Endothelial cell of umbilical vein (primary cell): ENCODE data around the gene NHERF2. TPM values are rescaled to one million over a fixed set of nuclear protein-coding genes. Genes with fewer than 3 reads are reported as not detected.

ENCODE experiments used
- BruUV-seq: library from RNA; stranded (reverse); fragments of 400-500 nt; replicated peaks from 2 replicates; lab custom pipeline; 2021; lab: Mats Ljungman, UMichigan
- CTCF ChIA-PET: fragments of 300-600, 350-600 bp; sonication (Branson Sonifier 250); formaldehyde crosslinking; loops from one replicate; lab custom pipeline; 2021; ENCODE audit warnings: antibody characterized with exemption, inconsistent platforms; lab: Charles Lee
- POLR2A ChIA-PET: fragments of 300-600, 350-600 bp; sonication (Branson Sonifier 250); formaldehyde crosslinking; loops from one replicate; lab custom pipeline; 2021; ENCODE audit warnings: antibody characterized with exemption, inconsistent platforms; lab: Charles Lee
- DNase-seq: peaks from one replicate; pipeline ENCODE4 v3.0.0-alpha.2; 2011; ENCODE audit warnings: low read depth, low spot score
- FAIRE-seq: peaks from 2 replicates; lab custom pipeline; 2011; peaks lifted over from hg19 to GRCh38; lab: Jason Lieb, UNC
- H2AFZ ChIP-seq: 2 replicates; pipeline ENCODE4 v1.6.0; 2012; ENCODE audit warnings: low read depth, low read length, control low read depth, inconsistent platforms
- H3K27ac ChIP-seq: 2 replicates; pipeline ENCODE4 v1.5.1; 2011; ENCODE audit warnings: low read depth, mild to moderate bottlenecking, control low read depth, low read length, moderate library complexity; ENCODE audit not compliant: insufficient read depth
- H3K27me3 ChIP-seq, 2 experiments: 2 replicates each; pipeline versions ENCODE4 v1.6.0 to v1.6.1; 2011; ENCODE audit warnings: low read length in 2 of 2, mixed read lengths in 1 of 2; ENCODE audit not compliant: control insufficient read depth in 2 of 2, insufficient read depth in 2 of 2
- H3K36me3 ChIP-seq, 2 experiments: 2 replicates in 1 of 2; 3 replicates in 1 of 2; pipeline ENCODE4 v1.5.1; 2011; ENCODE audit warnings: low read length in 2 of 2, mild to moderate bottlenecking in 1 of 2, moderate library complexity in 1 of 2; ENCODE audit not compliant: control insufficient read depth in 2 of 2, insufficient read depth in 2 of 2; ENCODE audit errors: extremely low read depth in 1 of 2
- H3K4me1 ChIP-seq: 3 replicates; pipeline ENCODE4 v1.5.1; 2011; ENCODE audit warnings: mild to moderate bottlenecking, low read length; ENCODE audit not compliant: control insufficient read depth, insufficient read depth; ENCODE audit errors: extremely low read depth
- H3K4me2 ChIP-seq: 2 replicates; pipeline ENCODE4 v1.6.1; 2011; ENCODE audit warnings: low read length, control low read depth, mixed read lengths; ENCODE audit not compliant: insufficient read depth
- H3K4me3 ChIP-seq, 3 experiments: fragments of 200-600 bp in 1 of 3; sonication (generic), shearing (Covaris generic) in 1 of 3; replicated peaks in 1 of 3; 2 replicates each; pipeline ENCODE4 v1.5.1; 2011 to 2016; ENCODE audit warnings: control low read depth in 3 of 3, low read length in 3 of 3, mild to moderate bottlenecking in 2 of 3, inconsistent platforms in 1 of 3, low read depth in 1 of 3, moderate library complexity in 1 of 3; ENCODE audit not compliant: insufficient read depth in 1 of 3
- H3K79me2 ChIP-seq: 2 replicates; pipeline ENCODE4 v1.6.0; 2012; ENCODE audit warnings: low read length, inconsistent platforms; ENCODE audit not compliant: control insufficient read depth, insufficient read depth
- H3K9ac ChIP-seq: replicated peaks from 2 replicates; pipeline ENCODE3; 2011; ENCODE audit warnings: low read length, control low read depth; ENCODE audit not compliant: insufficient read depth; ENCODE audit errors: extremely low read depth
- H3K9me1 ChIP-seq: replicated peaks from 3 replicates; pipeline ENCODE4 v1.6.0; 2011; ENCODE audit warnings: mild to moderate bottlenecking, low read length; ENCODE audit not compliant: control insufficient read depth, insufficient read depth; ENCODE audit errors: extremely low read depth
- H3K9me3 ChIP-seq: replicated peaks from 2 replicates; pipeline ENCODE4 v1.5.1; 2012; ENCODE audit warnings: low read length, inconsistent platforms; ENCODE audit not compliant: control insufficient read depth, insufficient read depth
- H4K20me1 ChIP-seq: replicated peaks from 2 replicates; pipeline ENCODE3; 2011; ENCODE audit warnings: mild to moderate bottlenecking, low read length; ENCODE audit not compliant: control insufficient read depth, insufficient read depth; ENCODE audit errors: extremely low read depth
- EZH2 ChIP-seq: IDR thresholded peaks from 2 replicates; pipeline ENCODE4 v1.6.1; 2012; ENCODE audit warnings: borderline replicate concordance, low read depth, mild to moderate bottlenecking, moderate library complexity, low read length, inconsistent platforms; ENCODE audit not compliant: severe bottlenecking
- FOS ChIP-seq: IDR thresholded peaks from 2 replicates; pipeline ENCODE4 v1.6.1; 2011; ENCODE audit warnings: mild to moderate bottlenecking, low read length, moderate library complexity, borderline replicate concordance; ENCODE audit not compliant: insufficient read depth
- GATA2 ChIP-seq: IDR thresholded peaks from 2 replicates; pipeline ENCODE4 v1.7.0; 2011; ENCODE audit warnings: low read depth, mild to moderate bottlenecking, moderate library complexity, mixed read lengths, low read length; ENCODE audit not compliant: insufficient read length, insufficient read depth
- JUN ChIP-seq: IDR thresholded peaks from 2 replicates; pipeline ENCODE4 v1.6.1; 2011; ENCODE audit warnings: borderline replicate concordance, low read depth; ENCODE audit not compliant: insufficient read length, insufficient read depth
- MAX ChIP-seq: IDR thresholded peaks from 2 replicates; pipeline ENCODE4 v1.6.1; 2011; ENCODE audit not compliant: insufficient read depth, insufficient read length
- MYC ChIP-seq: IDR thresholded peaks from one replicate; pipeline ENCODE4 v1.6.1; 2011; ENCODE audit warnings: mild to moderate bottlenecking, low read depth, low read length
- POLR2A ChIP-seq: IDR thresholded peaks from 2 replicates; pipeline ENCODE4 v1.6.1; 2012; ENCODE audit warnings: low read depth, mild to moderate bottlenecking, control low read depth, low read length
- POLR2AphosphoS5 ChIP-seq: IDR thresholded peaks from 2 replicates; pipeline ENCODE4 v1.6.1; 2012; ENCODE audit warnings: low read depth, mild to moderate bottlenecking, control low read depth, low read length, moderate library complexity; ENCODE audit not compliant: insufficient read depth
- dilution Hi-C: fragments of 300-500 bp; cut with MboI; formaldehyde crosslinking; loops from one replicate; pipeline ENCODE4 v1.15.0; 2019; ENCODE audit warnings: low sequenced_read_pairs; ENCODE audit not compliant: extremely low pct_ligation_motif_present
- intact Hi-C: fragments of 100-400 bp; cut with micrococcal nuclease; formaldehyde crosslinking; loops from one replicate; pipeline ENCODE4 v1.10.0; 2022
- polyA plus RNA-seq, 4 experiments: library from polyadenylated mRNA; depleted of rRNA in 3 of 4; stranded (reverse) in 3 of 4; unstranded in 1 of 4; fragments of >200 nt; gene quantifications; 2 replicates each; pipeline versions ENCODE4 v1.2.1 to v1.2.3, GENCODE V29; 2011 to 2012; ENCODE audit warnings: missing spikeins in 1 of 4
- total RNA-seq: library from RNA; stranded (reverse); gene quantifications from 2 replicates; pipeline ENCODE4 v1.2.3, GENCODE V29; 2021
- TF ChIP-seq, protein P1 (sequence below), 2 donors: IDR thresholded peaks; 1 replicate in 1 of 2; 2 replicates in 1 of 2; pipeline ENCODE4 v1.5.1; 2011; ENCODE audit warnings: low read length in 2 of 2, mild to moderate bottlenecking in 2 of 2, moderate library complexity in 2 of 2, control low read depth in 1 of 2, inconsistent platforms in 1 of 2, low read depth in 1 of 2; ENCODE audit not compliant: insufficient read depth in 1 of 2; ENCODE audit errors: extremely low read depth in 1 of 2

NHERF2 gene
- total and polyA plus RNA-seq, 2 donors (not counting 3 experiments of a cell fraction or from before 2014, with no cell fraction given) = 65.2 to 71.2 TPM

- Histone ChIP-seq H4K20me1 (no peaks in the 10 kb centered on the region), H3K9me3 (no peaks in the 10 kb centered on the region), H3K27me3 (no peaks in the 10 kb centered on the region), H3K36me3 (peaks cover 2 to 43% of the 10 kb centered on the region in 2 experiments), H3K9me1 (no peaks in the 10 kb centered on the region), H2AFZ (no peak overlapping the region), H3K4me2 (no peak overlapping the region), H3K4me1 (no peaks in the 10 kb centered on the region), H3K4me3 (no peak overlapping the region), H3K9ac (no peak overlapping the region), H3K79me2 (no peaks in the 10 kb centered on the region), H3K27ac (no peak overlapping the region)
- intact Hi-C loops = no loop called here
- TF ChIP-seq POLR2A (no peak), MYC (no peak), FOS (no peak), EZH2 (no peak), JUN (no peak), MAX (no peak), GATA2 (no peak), POLR2AphosphoS5 (no peak)
- TF ChIP-seq, protein P1, sequence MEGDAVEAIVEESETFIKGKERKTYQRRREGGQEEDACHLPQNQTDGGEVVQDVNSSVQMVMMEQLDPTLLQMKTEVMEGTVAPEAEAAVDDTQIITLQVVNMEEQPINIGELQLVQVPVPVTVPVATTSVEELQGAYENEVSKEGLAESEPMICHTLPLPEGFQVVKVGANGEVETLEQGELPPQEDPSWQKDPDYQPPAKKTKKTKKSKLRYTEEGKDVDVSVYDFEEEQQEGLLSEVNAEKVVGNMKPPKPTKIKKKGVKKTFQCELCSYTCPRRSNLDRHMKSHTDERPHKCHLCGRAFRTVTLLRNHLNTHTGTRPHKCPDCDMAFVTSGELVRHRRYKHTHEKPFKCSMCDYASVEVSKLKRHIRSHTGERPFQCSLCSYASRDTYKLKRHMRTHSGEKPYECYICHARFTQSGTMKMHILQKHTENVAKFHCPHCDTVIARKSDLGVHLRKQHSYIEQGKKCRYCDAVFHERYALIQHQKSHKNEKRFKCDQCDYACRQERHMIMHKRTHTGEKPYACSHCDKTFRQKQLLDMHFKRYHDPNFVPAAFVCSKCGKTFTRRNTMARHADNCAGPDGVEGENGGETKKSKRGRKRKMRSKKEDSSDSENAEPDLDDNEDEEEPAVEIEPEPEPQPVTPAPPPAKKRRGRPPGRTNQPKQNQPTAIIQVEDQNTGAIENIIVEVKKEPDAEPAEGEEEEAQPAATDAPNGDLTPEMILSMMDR (IDR thresholded peaks at IDR 0.05; ENCODE audit: extremely low read depth in 1 of 2, insufficient read depth in 1 of 2, low read depth in 1 of 2, low read length in 2 of 2) = no peak
- ChIA-PET POLR2A (no interaction called here), CTCF (interaction anchor here (2.2 kb wide), 1 partner anchor 68 kb away, joined by 9 read pairs; no protein-coding TSS in a partner anchor)
- no peak for DNase-seq
- BruUV-seq = no TSS peak
- no peak for FAIRE-seq
- dilution Hi-C loops = no loop called here
These were observed 46.2 kb downstream of the NHERF2 start for GRCh38 chr16:2072926-2073325.
